H9 (cell line): ENCODE data around the gene TADA2A. TPM values are rescaled to one million over a fixed set of nuclear protein-coding genes. Genes with fewer than 3 reads are reported as not detected.

Source experiments
- DNase-seq: peaks from one replicate; pipeline ENCODE4 v3.0.0-alpha.2; 2017
- H2AFZ ChIP-seq: one replicate; pipeline ENCODE4 v1.6.1; 2013; ENCODE audit warnings: mild to moderate bottlenecking, low read length, control low read depth, moderate library complexity
- H2AK5ac ChIP-seq: 2 replicates; pipeline ENCODE4 v1.6.1; 2013; ENCODE audit warnings: low read length, control low read depth, mixed read lengths; ENCODE audit not compliant: insufficient read length
- H2BK120ac ChIP-seq: one replicate; pipeline ENCODE4 v1.6.1; 2013; ENCODE audit warnings: low read depth, mild to moderate bottlenecking, low read length, control low read depth, inconsistent platforms; ENCODE audit not compliant: poor library complexity, severe bottlenecking
- H2BK12ac ChIP-seq: 2 replicates; pipeline ENCODE4 v1.6.1; 2013; ENCODE audit warnings: low read length, control low read depth, mixed read lengths, low read depth; ENCODE audit not compliant: insufficient read length
- H2BK15ac ChIP-seq: 2 replicates; pipeline ENCODE4 v1.6.1; 2013; ENCODE audit warnings: low read depth, low read length, control low read depth
- H2BK20ac ChIP-seq: one replicate; pipeline ENCODE4 v1.6.1; 2013; ENCODE audit warnings: low read depth, mild to moderate bottlenecking, low read length, control low read depth, inconsistent platforms; ENCODE audit not compliant: poor library complexity, severe bottlenecking
- H2BK5ac ChIP-seq: 2 replicates; pipeline ENCODE4 v1.6.1; 2013; ENCODE audit warnings: low read length, control low read depth, mixed read lengths; ENCODE audit not compliant: insufficient read length
- H3K14ac ChIP-seq: 2 replicates; pipeline ENCODE4 v1.6.1; 2013; ENCODE audit warnings: low read length, control low read depth; ENCODE audit not compliant: insufficient read depth
- H3K18ac ChIP-seq: 2 replicates; pipeline ENCODE4 v1.6.1; 2013; ENCODE audit warnings: low read depth, mild to moderate bottlenecking, mixed read lengths, low read length, control low read depth; ENCODE audit not compliant: insufficient read length
- H3K23ac ChIP-seq: 2 replicates; pipeline ENCODE4 v1.6.1; 2013; ENCODE audit warnings: low read length, control low read depth, mixed read lengths, low read depth; ENCODE audit not compliant: insufficient read length
- H3K23me2 ChIP-seq: 2 replicates; pipeline ENCODE4 v1.6.1; 2013; ENCODE audit warnings: low read depth, mild to moderate bottlenecking, mixed read lengths, low read length, control low read depth; ENCODE audit not compliant: insufficient read length, poor library complexity, severe bottlenecking
- H3K27ac ChIP-seq: 2 replicates; pipeline ENCODE4 v1.5.1; 2013; ENCODE audit warnings: low read length, control low read depth, mixed read lengths, low read depth; ENCODE audit not compliant: insufficient read length
- H3K27me3 ChIP-seq: 2 replicates; pipeline ENCODE4 v1.6.1; 2013; ENCODE audit warnings: low read length, control low read depth, inconsistent platforms; ENCODE audit not compliant: insufficient read depth
- H3K4ac ChIP-seq: 2 replicates; pipeline ENCODE4 v1.6.1; 2013; ENCODE audit warnings: low read depth, mild to moderate bottlenecking, control low read depth, inconsistent platforms, low read length, moderate library complexity
- H3K4me1 ChIP-seq: 2 replicates; pipeline ENCODE4 v1.6.1; 2013; ENCODE audit warnings: low read length, control low read depth, inconsistent platforms; ENCODE audit not compliant: insufficient read depth
- H3K4me2 ChIP-seq: 2 replicates; pipeline ENCODE4 v1.6.1; 2013; ENCODE audit warnings: low read length, control low read depth, mixed read lengths; ENCODE audit not compliant: insufficient read length, insufficient read depth
- H3K56ac ChIP-seq: 2 replicates; pipeline ENCODE4 v1.6.1; 2013; ENCODE audit warnings: low read depth, mild to moderate bottlenecking, mixed read lengths, low read length, control low read depth; ENCODE audit not compliant: insufficient read length
- H3K79me1 ChIP-seq: 2 replicates; pipeline ENCODE4 v1.6.1; 2013; ENCODE audit warnings: low read depth, mild to moderate bottlenecking, moderate library complexity, low read length, control low read depth, inconsistent platforms; ENCODE audit not compliant: insufficient read depth, poor library complexity, severe bottlenecking
- H3K79me2 ChIP-seq: 2 replicates; pipeline ENCODE4 v1.6.1; 2013; ENCODE audit warnings: low read length, control low read depth, inconsistent platforms; ENCODE audit not compliant: insufficient read depth
- H3K9ac ChIP-seq: 2 replicates; pipeline ENCODE4 v1.6.1; 2013; ENCODE audit warnings: low read length, control low read depth, mixed read lengths; ENCODE audit not compliant: insufficient read length; ENCODE audit errors: extremely low read depth
- H3K9me3 ChIP-seq: one replicate; pipeline ENCODE4 v1.6.1; 2013; ENCODE audit warnings: low read depth, low read length, inconsistent platforms; ENCODE audit not compliant: control insufficient read depth
- H3T11ph ChIP-seq: one replicate; pipeline ENCODE4 v1.6.1; 2013; ENCODE audit warnings: mild to moderate bottlenecking, low read length, control low read depth, inconsistent platforms
- H4K20me1 ChIP-seq: one replicate; pipeline ENCODE4 v1.6.1; 2013; ENCODE audit not compliant: control insufficient read depth, insufficient read length, insufficient read depth
- H4K5ac ChIP-seq: 2 replicates; pipeline ENCODE4 v1.6.1; 2013; ENCODE audit warnings: low read depth, mild to moderate bottlenecking, mixed read lengths, low read length, control low read depth; ENCODE audit not compliant: insufficient read length
- H4K8ac ChIP-seq: replicated peaks from 2 replicates; pipeline ENCODE4 v1.6.1; 2013; ENCODE audit warnings: low read length, control low read depth, mixed read lengths, low read depth; ENCODE audit not compliant: insufficient read length
- H4K91ac ChIP-seq: 2 replicates; pipeline ENCODE4 v1.6.1; 2013; ENCODE audit warnings: low read depth, mild to moderate bottlenecking, moderate library complexity, mixed read lengths, low read length, control low read depth; ENCODE audit not compliant: insufficient read length
- H3K27ac Mint-ChIP-seq, 3 experiments: 2 replicates in 2 of 3; 3 replicates in 1 of 3; pipeline ENCODE4 v1.8.0; 2020 to 2021; ENCODE audit warnings: mixed read lengths in 3 of 3, mild to moderate bottlenecking in 1 of 3, moderate library complexity in 1 of 3
- H3K27me3 Mint-ChIP-seq: 2 replicates; pipeline ENCODE4 v1.8.0; 2021; ENCODE audit warnings: low read depth, mild to moderate bottlenecking, moderate library complexity, mixed read lengths
- H3K36me3 Mint-ChIP-seq, 3 experiments: 2 replicates in 2 of 3; 3 replicates in 1 of 3; pipeline ENCODE4 v1.8.0; 2020 to 2021; ENCODE audit warnings: low read depth in 3 of 3, mixed read lengths in 3 of 3; ENCODE audit not compliant: insufficient read depth in 1 of 3
- H3K4me1 Mint-ChIP-seq, 2 experiments: 2 replicates each; pipeline ENCODE4 v1.8.0; 2020; ENCODE audit warnings: mixed read lengths in 2 of 2
- H3K4me3 Mint-ChIP-seq, 2 experiments: 2 replicates in 1 of 2; 3 replicates in 1 of 2; pipeline ENCODE4 v1.8.0; 2020 to 2021; ENCODE audit warnings: mild to moderate bottlenecking in 2 of 2, mixed read lengths in 2 of 2, moderate library complexity in 1 of 2
- H3K9me3 Mint-ChIP-seq, 2 experiments: 2 replicates in 1 of 2; 3 replicates in 1 of 2; pipeline ENCODE4 v1.8.0; 2020; ENCODE audit warnings: mild to moderate bottlenecking in 2 of 2, mixed read lengths in 2 of 2, moderate library complexity in 1 of 2
- CTCF ChIP-seq: fragments of 200-600 bp; sonication (generic); conservative IDR thresholded peaks from 3 replicates; pipeline ENCODE4 v1.8.0; 2021; ENCODE audit warnings: antibody characterized with exemption, mild to moderate bottlenecking
- WGBS: extraction: QIAGEN DNeasy Blood & Tissue Kit; methylation state at CpG from one replicate; pipeline ENCODE4 v1.1.7; 2013; ENCODE audit warnings: missing lambda C conversion rate, low lambda C conversion rate, mixed read lengths; ENCODE audit not compliant: insufficient read length; ENCODE audit errors: extremely low coverage; 5-methylcytosine and 5-hydroxymethylcytosine counted together
- total RNA-seq: library from RNA; stranded (reverse); gene quantifications from 2 replicates; pipeline ENCODE4 v1.2.1, GENCODE V29; 2021

Gene TADA2A
- total RNA-seq, 1 experiment from 2014 or later = 20.9 TPM

DNA sequence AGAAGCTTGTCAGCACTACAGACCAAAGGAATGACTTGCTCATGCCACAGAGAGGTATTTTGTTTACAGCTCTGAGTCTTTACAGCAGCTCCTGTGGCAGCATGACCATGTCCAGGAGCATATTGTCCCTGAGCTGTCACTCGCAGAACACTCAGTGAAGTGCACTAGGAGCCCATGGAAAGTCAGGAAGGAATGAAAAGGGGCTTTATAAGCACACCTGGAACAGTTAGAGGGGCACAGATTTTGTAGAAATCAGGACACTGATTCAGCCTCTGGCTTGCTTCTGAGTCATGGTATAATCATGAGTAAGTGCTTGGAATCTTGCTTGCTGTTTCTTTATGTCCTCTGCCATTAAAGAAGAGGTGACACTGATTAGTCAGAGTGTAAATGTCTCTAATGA lies 41.0 kb downstream of the TADA2A start:
- H3K4ac ChIP-seq = no peak overlapping the region
- no peaks in the 10 kb centered on the region for H3K23me2 ChIP-seq
- Mint-ChIP-seq H3K4me3 (no peak overlapping the region), H3K36me3 (peaks cover 2 to 46% (median 39%) of the 10 kb centered on the region in 3 experiments; a peak in 6 of 7 replicates), H3K27me3 (no peaks in the 10 kb centered on the region), H3K27ac (peak overlapping the region in 1 of 3 experiments; percentile 75; a peak in 3 of 7 replicates), H3K9me3 (no peaks in the 10 kb centered on the region), H3K4me1 (peaks cover 14 to 17% of the 10 kb centered on the region in 2 experiments)
- H3K4me1 ChIP-seq = no peaks in the 10 kb centered on the region
- no peak for DNase-seq
- no peak overlapping the region for H3K4me2 ChIP-seq
- no peak overlapping the region for H2BK5ac ChIP-seq
- no peak for TF ChIP-seq CTCF
- H3K9me3 ChIP-seq = no peaks in the 10 kb centered on the region
- no peaks in the 10 kb centered on the region for H3K27me3 ChIP-seq
- H2BK12ac ChIP-seq = no peak overlapping the region
- no peak overlapping the region for H2BK20ac ChIP-seq
- H4K20me1 ChIP-seq = no peaks in the 10 kb centered on the region
- no peak overlapping the region for H3K14ac ChIP-seq
- no peak overlapping the region for H3K27ac ChIP-seq
- H4K8ac ChIP-seq = no peak overlapping the region
- no peak overlapping the region for H2BK120ac ChIP-seq
- H3K9ac ChIP-seq = no peak overlapping the region
- H4K5ac ChIP-seq = no peak overlapping the region
- H4K91ac ChIP-seq = no peak overlapping the region
- H2AFZ ChIP-seq = no peak overlapping the region
- H3K56ac ChIP-seq = no peak overlapping the region
- no CpG with 5 or more reads among the region's 1 CpG for WGBS
- no peaks in the 10 kb centered on the region for H3K79me2 ChIP-seq
- H2BK15ac ChIP-seq = no peak overlapping the region
- H3K79me1 ChIP-seq = no peaks in the 10 kb centered on the region
- no peak overlapping the region for H2AK5ac ChIP-seq
- H3K23ac ChIP-seq = no peak overlapping the region
- H3T11ph ChIP-seq = no peak overlapping the region
- H3K18ac ChIP-seq = no peak overlapping the region
